Large intestine (tissue), 3 donors: ENCODE measurements around the gene VPS13D. TPM values are rescaled to one million over a fixed set of nuclear protein-coding genes. Genes with fewer than 3 reads are reported as not detected.
A peak's percentile ranks its signal among the peaks of the same experiment; 100 is the strongest.

Experiments used
- DNase-seq, 2 donors: peaks; one replicate each; pipeline versions ENCODE4 v3.0.0 to v3.0.0-alpha.2; 2013
- H3K27ac ChIP-seq: one replicate; pipeline ENCODE4 v1.5.1; 2013; ENCODE audit warnings: low read length
- H3K27me3 ChIP-seq: 2 replicates; pipeline ENCODE4 v1.6.1; 2013; ENCODE audit warnings: low read length; ENCODE audit not compliant: control insufficient read depth, insufficient read depth
- H3K36me3 ChIP-seq: 2 replicates; pipeline ENCODE4 v1.6.1; 2013; ENCODE audit warnings: low read length; ENCODE audit not compliant: control insufficient read depth, insufficient read depth
- H3K4me1 ChIP-seq: one replicate; pipeline ENCODE4 v1.6.1; 2013; ENCODE audit warnings: low read length; ENCODE audit not compliant: control insufficient read depth, insufficient read depth
- H3K4me3 ChIP-seq: one replicate; pipeline ENCODE4 v1.5.1; 2013; ENCODE audit warnings: low read length
- H3K9me3 ChIP-seq: one replicate; pipeline ENCODE4 v1.6.1; 2013; ENCODE audit warnings: mild to moderate bottlenecking, low read depth, low read length, moderate library complexity; ENCODE audit not compliant: control insufficient read depth
- WGBS: methylation state at CpG from one replicate; pipeline ENCODE4 v1.1.5; 2013; ENCODE audit warnings: low lambda C conversion rate; ENCODE audit not compliant: insufficient coverage; 5-methylcytosine and 5-hydroxymethylcytosine counted together
- polyA plus RNA-seq: library from polyadenylated mRNA; unstranded; fragments of 120-200 nt; gene quantifications from one replicate; pipeline ENCODE4 v1.2.1, GENCODE V29; 2013

Gene VPS13D
- polyA plus RNA-seq, 1 donor, result 20.7 TPM

DNA sequence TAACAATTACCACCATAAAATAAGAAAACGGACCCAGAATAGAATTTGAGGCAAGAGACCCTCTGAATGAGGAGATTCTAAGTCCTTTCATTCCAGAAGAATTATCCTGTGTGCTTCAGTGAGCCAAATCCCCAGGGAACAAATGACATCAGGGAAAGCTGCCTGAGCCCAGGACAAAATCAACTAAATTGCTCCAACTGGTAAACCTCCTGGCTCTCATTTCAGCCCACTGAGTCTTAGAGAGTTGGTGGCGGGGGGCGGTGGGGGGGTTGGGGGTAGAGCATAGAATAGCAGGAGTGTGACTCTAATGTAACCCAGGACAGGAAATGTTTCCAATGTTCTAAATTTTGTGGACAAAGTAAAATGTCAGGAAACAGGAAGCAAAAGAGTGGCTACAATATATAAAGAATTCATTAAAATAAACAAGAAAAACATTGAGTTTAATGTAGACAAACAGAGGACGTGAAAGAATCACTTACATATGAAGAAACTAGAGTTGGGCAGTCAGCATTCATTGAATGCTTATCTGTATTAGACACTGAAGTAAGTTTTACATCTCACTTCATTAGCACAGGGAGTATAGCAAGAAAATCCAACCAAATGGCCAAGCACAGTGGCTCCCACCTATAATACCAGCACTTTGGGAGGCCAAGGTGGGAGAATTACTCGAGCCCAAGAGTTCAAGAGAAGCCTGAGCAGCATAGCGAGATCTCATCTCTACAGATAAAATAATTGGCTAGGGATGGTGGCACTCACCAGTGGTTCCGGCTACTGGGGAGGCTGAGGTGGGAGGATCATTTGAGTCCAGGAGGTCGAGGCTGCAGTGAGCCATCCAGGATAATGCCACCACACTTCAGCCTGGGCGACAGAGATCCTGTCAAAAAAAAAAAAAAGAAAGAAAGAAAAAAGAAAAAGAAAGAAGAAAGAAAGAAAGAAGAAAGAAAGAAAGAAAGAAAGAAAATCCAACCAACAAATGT lies 313.1 kb downstream of the VPS13D start:
- H3K27ac ChIP-seq, result no peak overlapping the region
- H3K4me1 ChIP-seq, result peaks cover 18% of the 10 kb centered on the region
- no peaks in the 10 kb centered on the region for H3K27me3 ChIP-seq
- no peak for DNase-seq
- no peak overlapping the region for H3K4me3 ChIP-seq
- no peaks in the 10 kb centered on the region for H3K36me3 ChIP-seq
- WGBS, result 100% methylated on average over 2 of the region's 9 CpGs
- peaks cover 4% of the 10 kb centered on the region for H3K9me3 ChIP-seq

- WGBS, result 73% methylated on average over 2 of the region's 9 CpGs
- Histone ChIP-seq H3K36me3 (no peaks in the 10 kb centered on the region), H3K27ac (no peak overlapping the region), H3K9me3 (peaks cover 4% of the 10 kb centered on the region), H3K27me3 (no peaks in the 10 kb centered on the region), H3K4me1 (peaks cover 18% of the 10 kb centered on the region), H3K4me3 (no peak overlapping the region)
- no peak for DNase-seq
Observed at GRCh38 chr1:12543740-12544154, 313.9 kb downstream of the VPS13D start.

DNA sequence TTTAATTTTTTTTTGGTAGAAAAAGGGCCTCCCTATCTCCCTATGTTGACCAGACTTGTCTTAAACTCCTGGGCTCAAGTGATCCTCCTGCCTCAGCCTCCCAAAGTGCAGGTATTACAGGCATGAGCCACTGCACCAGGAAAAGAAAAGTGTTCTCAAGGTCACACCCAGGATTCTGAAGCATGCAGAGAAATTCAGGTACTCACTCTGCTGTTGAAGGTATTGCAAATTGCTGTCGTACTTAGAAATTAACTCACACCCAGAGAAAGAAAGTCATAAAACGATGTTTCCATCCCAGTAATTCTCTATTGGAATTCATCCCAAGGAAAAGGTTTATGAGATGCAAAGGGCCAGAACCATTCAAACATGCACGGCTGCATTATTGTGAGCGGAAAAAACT lies 314.5 kb downstream of the VPS13D start:
- Histone ChIP-seq H3K36me3 (no peaks in the 10 kb centered on the region), H3K27me3 (no peaks in the 10 kb centered on the region), H3K27ac (no peak overlapping the region), H3K4me3 (no peak overlapping the region), H3K9me3 (peaks cover 4% of the 10 kb centered on the region), H3K4me1 (peaks cover 23% of the 10 kb centered on the region)
- 87% methylated on average over 3 of the region's 4 CpGs for WGBS
- DNase-seq, result no peak

DNA sequence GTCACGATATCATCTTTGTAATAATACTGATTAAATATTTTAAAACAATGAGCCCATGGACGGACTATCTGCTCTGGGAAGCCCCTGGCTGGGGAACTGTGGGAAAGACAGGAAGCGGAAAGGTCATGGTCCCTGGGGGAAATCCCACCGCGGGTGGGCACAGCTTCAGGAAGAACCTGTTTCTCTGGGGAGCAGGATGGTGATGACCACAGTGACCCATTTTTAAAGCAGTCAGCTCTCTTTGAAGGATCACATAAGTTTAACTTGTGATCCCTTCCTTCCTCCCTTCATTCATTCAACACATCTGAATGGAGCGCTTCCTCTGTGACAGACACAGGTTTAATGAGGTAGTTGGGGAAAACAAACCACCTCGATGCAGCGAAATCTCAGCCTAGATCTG lies 315.2 kb downstream of the VPS13D start:
- DNase-seq, result no peak
- Histone ChIP-seq H3K27ac (no peak overlapping the region), H3K4me3 (no peak overlapping the region), H3K4me1 (peaks cover 20% of the 10 kb centered on the region), H3K27me3 (no peaks in the 10 kb centered on the region), H3K9me3 (peaks cover 4% of the 10 kb centered on the region), H3K36me3 (no peaks in the 10 kb centered on the region)
- 100% methylated on average over 1 of the region's 8 CpGs for WGBS

GRCh38 chr1:12546771-12547585 lies 317.1 kb downstream of the VPS13D start:
- no peak for DNase-seq
- no peak overlapping the region for H3K4me3 ChIP-seq
- no CpG with 5 or more reads among the region's 17 CpGs for WGBS
- no peaks in the 10 kb centered on the region for H3K27me3 ChIP-seq
- peaks cover 10% of the 10 kb centered on the region for H3K4me1 ChIP-seq
- H3K36me3 ChIP-seq, result no peaks in the 10 kb centered on the region
- H3K9me3 ChIP-seq, result no peaks in the 10 kb centered on the region
- H3K27ac ChIP-seq, result no peak overlapping the region

DNA sequence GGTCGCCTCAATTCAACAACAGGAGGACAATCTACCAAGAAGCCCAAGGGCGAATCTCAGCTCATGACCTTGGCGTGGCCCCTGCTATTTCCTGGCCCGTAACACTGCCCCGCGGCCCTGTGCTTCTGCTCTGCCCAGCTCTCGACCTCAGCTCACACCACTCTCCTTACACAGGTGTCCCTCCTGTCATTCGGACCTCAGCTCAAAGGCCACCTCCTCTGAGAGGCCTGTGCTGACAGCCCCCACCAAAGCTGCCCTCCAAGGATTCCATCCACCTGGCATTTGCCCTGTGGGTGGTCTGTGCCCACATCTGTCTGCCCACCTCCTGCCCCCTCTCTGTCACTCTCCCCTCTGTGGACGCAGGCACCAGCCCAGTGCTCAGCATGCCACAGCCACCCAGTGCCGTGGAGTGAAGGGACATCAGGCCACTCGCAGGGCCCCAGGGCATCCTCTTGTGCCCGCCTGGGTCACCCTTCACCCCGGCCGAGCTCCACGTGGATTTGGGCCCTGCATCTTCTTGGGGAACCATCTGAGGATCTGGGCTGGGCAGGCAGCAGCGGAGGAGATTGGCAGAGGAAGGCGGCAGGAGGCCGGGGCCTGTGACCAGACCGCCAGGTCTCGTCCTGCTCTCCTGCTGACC lies 317.9 kb downstream of the VPS13D start:
- H3K36me3 ChIP-seq, result no peaks in the 10 kb centered on the region
- no peak for DNase-seq
- WGBS, result no CpG with 5 or more reads among the region's 20 CpGs
- H3K4me3 ChIP-seq, result no peak overlapping the region
- no peaks in the 10 kb centered on the region for H3K27me3 ChIP-seq
- H3K4me1 ChIP-seq, result peaks cover 10% of the 10 kb centered on the region
- H3K27ac ChIP-seq, result no peak overlapping the region
- H3K9me3 ChIP-seq, result no peaks in the 10 kb centered on the region

- DNase-seq, result no peak
- Histone ChIP-seq H3K36me3 (no peaks in the 10 kb centered on the region), H3K4me3 (no peak overlapping the region), H3K4me1 (peaks cover 10% of the 10 kb centered on the region), H3K27ac (no peak overlapping the region), H3K9me3 (no peaks in the 10 kb centered on the region), H3K27me3 (no peaks in the 10 kb centered on the region)
- no CpG with 5 or more reads among the region's 14 CpGs for WGBS
Observed at GRCh38 chr1:12548279-12548972, 318.6 kb downstream of the VPS13D start.

- WGBS, result no CpG with 5 or more reads among the region's 27 CpGs
- no peaks in the 10 kb centered on the region for H3K36me3 ChIP-seq
- peak overlapping the region; percentile 47 for H3K27ac ChIP-seq
- peak in 1 of 2 donors; percentile 35 for DNase-seq
- no peaks in the 10 kb centered on the region for H3K27me3 ChIP-seq
- H3K4me1 ChIP-seq, result peaks cover 10% of the 10 kb centered on the region
- no peak overlapping the region for H3K4me3 ChIP-seq
- H3K9me3 ChIP-seq, result no peaks in the 10 kb centered on the region
Observed at GRCh38 chr1:12548973-12549459, 319.2 kb downstream of the VPS13D start.

- Histone ChIP-seq H3K4me1 (peaks cover 10% of the 10 kb centered on the region), H3K4me3 (no peak overlapping the region), H3K27ac (peak overlapping the region; percentile 47), H3K27me3 (no peaks in the 10 kb centered on the region), H3K9me3 (no peaks in the 10 kb centered on the region), H3K36me3 (no peaks in the 10 kb centered on the region)
- no CpG with 5 or more reads among the region's 31 CpGs for WGBS
- peak; percentile 57 to 83 for DNase-seq
Observed at GRCh38 chr1:12549460-12550349, 319.9 kb downstream of the VPS13D start.
